Measurements from ENCODE around the gene FAH. TPM values are rescaled to one million over a fixed set of nuclear protein-coding genes. Genes with fewer than 3 reads are reported as not detected.
A peak's percentile ranks its signal among the peaks of the same experiment; 100 is the strongest.

Gene FAH
- total RNA-seq, 2 donors from 2014 or later, result 16.0 to 39.8 TPM

GRCh38 chr15:80201256-80202015 lies 48.6 kb downstream of the FAH start:
- no peak for DNase-seq

GRCh38 chr15:80202016-80202315 lies 49.2 kb downstream of the FAH start:
- H3K9me3 ChIP-seq, result no peaks in the 10 kb centered on the region
- no peak for DNase-seq
- no peak overlapping the region for H3K27ac ChIP-seq
- intact Hi-C loops (cut with DNase I), result no loop called here
- no peak overlapping the region for H3K4me3 ChIP-seq
- H3K36me3 ChIP-seq, result no peaks in the 10 kb centered on the region
- TF ChIP-seq CTCF (IDR thresholded peaks at IDR 0.05), result no peak
- H3K9ac ChIP-seq (ENCODE audit: low read depth in 2 of 2, low read length in 2 of 2), result no peak overlapping the region
- no peaks in the 10 kb centered on the region for H3K4me1 ChIP-seq
- H3K27me3 ChIP-seq, result no peaks in the 10 kb centered on the region

More at GRCh38 chr15:80201256-80202015, 48.6 kb downstream of the FAH start:
- Histone ChIP-seq H3K27ac (no peak overlapping the region), H3K27me3 (no peaks in the 10 kb centered on the region), H3K9ac (ENCODE audit: low read depth in 2 of 2, low read length in 2 of 2) (no peak overlapping the region), H3K4me1 (no peaks in the 10 kb centered on the region), H3K4me3 (no peak overlapping the region), H3K36me3 (no peaks in the 10 kb centered on the region), H3K9me3 (no peaks in the 10 kb centered on the region)
- TF ChIP-seq CTCF (IDR thresholded peaks at IDR 0.05), result no peak
- intact Hi-C loops (cut with DNase I), result no loop called here

GRCh38 chr15:80202641-80203360 lies 50.0 kb downstream of the FAH start:
- intact Hi-C loops (cut with DNase I), result no loop called here
- no peak for TF ChIP-seq CTCF (IDR thresholded peaks at IDR 0.05)
- no peak overlapping the region for H3K4me3 ChIP-seq
- H3K36me3 ChIP-seq, result no peaks in the 10 kb centered on the region
- no peak overlapping the region for H3K27ac ChIP-seq
- no peak overlapping the region for H3K9ac ChIP-seq (ENCODE audit: low read depth in 2 of 2, low read length in 2 of 2)
- H3K27me3 ChIP-seq, result no peaks in the 10 kb centered on the region
- no peak for DNase-seq
- no peaks in the 10 kb centered on the region for H3K9me3 ChIP-seq
- no peaks in the 10 kb centered on the region for H3K4me1 ChIP-seq

- Histone ChIP-seq H3K27me3 (no peaks in the 10 kb centered on the region), H3K36me3 (no peaks in the 10 kb centered on the region), H3K4me3 (no peak overlapping the region), H3K27ac (no peak overlapping the region), H3K4me1 (no peaks in the 10 kb centered on the region), H3K9ac (ENCODE audit: low read depth in 2 of 2, low read length in 2 of 2) (no peak overlapping the region), H3K9me3 (no peaks in the 10 kb centered on the region)
- intact Hi-C loops (cut with DNase I), result no loop called here
- no peak for DNase-seq
- no peak for TF ChIP-seq CTCF (IDR thresholded peaks at IDR 0.05)
Measured at GRCh38 chr15:80203361-80203885, 50.6 kb downstream of the FAH start.

- Histone ChIP-seq H3K9ac (ENCODE audit: low read depth in 2 of 2, low read length in 2 of 2) (no peak overlapping the region), H3K4me3 (no peak overlapping the region), H3K9me3 (no peaks in the 10 kb centered on the region), H3K27ac (no peak overlapping the region), H3K4me1 (no peaks in the 10 kb centered on the region), H3K27me3 (no peaks in the 10 kb centered on the region), H3K36me3 (no peaks in the 10 kb centered on the region)
- TF ChIP-seq CTCF (IDR thresholded peaks at IDR 0.05), result no peak
- intact Hi-C loops (cut with DNase I), result no loop called here
- DNase-seq, result peak; percentile 5
Measured at GRCh38 chr15:80204231-80204630, 51.4 kb downstream of the FAH start.

All from colonic mucosa (tissue), 4 donors.